GM18526 (cell line): ENCODE results near the gene TRAFD1.

Experiments
- POLR2A ChIP-seq: IDR thresholded peaks from 3 replicates; pipeline ENCODE4 v1.6.1; 2011; ENCODE audit not compliant: insufficient read length; ENCODE audit errors: extremely low read depth

Gene TRAFD1

GRCh38 chr12:112146123-112146522, 20.8 kb downstream of the TRAFD1 start:
- no peak for TF ChIP-seq POLR2A

- TF ChIP-seq POLR2A: no peak
Measured at GRCh38 chr12:112148031-112148513, 22.7 kb downstream of the TRAFD1 start.

DNA sequence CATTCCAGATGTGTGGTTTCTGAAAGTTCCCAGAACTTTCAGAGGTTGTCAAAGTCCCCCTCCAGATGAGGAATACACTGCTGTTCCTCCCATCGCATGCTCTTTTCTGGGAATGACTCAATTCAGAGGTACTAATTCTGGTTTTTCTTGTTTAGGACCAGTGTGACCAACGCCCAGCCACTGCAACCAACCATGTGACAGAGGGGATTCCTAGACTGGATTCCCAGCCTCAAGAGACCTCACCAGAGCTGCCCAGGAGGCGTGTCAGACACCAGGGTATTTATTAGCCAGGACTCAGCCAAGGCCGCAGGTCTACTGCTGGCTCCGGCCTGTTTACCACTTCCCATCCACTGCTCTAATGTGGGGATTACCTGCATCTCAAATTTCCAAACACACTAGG, 24.2 kb downstream of the TRAFD1 start:
- no peak for TF ChIP-seq POLR2A

DNA sequence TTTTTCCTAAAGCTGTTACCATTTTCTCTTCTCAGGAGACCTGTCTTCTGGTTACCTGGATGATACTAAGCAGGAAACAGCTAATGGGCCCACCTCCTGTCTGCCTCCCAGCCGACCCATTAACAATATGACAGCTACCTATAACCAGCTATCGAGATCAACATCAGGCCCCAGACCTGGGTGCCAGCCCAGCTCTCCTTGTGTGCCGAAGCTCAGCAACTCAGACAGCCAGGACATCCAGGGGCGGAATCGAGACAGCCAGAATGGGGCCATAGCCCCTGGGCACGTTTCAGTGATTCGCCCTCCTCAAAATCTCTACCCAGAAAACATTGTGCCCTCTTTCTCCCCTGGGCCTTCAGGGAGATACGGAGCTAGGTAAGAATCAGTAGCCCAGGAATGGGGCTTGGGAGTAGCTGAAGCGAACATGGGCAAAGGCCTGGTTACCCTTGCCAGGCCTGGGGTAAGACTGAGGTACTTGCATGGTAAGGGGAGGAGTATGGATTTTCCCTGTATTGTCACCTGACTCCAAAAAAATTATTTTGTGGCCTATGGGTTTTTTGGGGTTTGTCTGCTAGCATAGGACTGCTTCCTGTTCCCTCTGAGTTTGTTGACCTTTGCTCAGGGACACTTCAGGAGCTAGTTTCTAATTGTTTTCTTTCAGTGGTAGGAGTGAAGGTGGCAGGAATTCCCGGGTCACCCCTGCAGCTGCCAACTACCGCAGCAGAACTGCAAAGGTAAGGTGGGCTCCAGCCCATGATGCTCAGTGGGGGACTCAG, 26.6 kb downstream of the TRAFD1 start:
- no peak for TF ChIP-seq POLR2A

DNA sequence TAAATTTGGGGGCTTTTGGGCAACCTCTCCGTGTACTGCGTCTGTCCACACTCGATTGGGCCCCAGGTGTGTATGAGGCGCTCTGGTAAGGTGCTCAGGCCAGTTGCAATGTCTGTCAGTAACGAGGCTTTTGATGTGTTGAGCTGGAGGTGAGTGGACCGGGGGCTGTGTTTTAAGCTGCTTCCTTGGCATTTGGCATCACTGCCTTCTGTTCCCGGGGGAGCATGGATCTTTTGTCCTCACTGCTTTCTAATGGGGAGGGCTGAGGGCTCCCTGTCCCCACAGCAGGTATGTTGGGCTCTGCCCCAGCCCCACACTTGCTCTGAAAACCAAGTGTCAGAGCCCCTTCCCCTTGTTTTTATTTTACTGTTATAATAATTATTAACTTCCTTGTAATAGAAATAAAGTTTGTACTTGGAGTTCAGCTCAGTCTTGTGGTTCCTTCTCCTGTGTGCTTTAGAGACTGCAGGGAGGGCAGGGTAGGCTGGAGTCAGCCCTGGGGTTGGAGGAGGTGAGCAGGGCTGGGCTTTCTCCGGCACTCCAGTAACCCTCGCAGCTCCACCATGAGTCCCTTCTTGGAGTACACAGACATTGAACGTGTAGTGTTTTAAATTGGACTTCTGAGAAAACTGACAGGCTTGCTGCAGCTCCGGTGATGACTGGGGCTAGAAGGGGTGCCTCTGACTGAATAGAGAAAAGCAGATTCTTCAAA, 28.0 kb downstream of the TRAFD1 start:
- TF ChIP-seq POLR2A: no peak

- no peak for TF ChIP-seq POLR2A
Measured at GRCh38 chr12:112153893-112154219, 28.5 kb downstream of the TRAFD1 start.

DNA sequence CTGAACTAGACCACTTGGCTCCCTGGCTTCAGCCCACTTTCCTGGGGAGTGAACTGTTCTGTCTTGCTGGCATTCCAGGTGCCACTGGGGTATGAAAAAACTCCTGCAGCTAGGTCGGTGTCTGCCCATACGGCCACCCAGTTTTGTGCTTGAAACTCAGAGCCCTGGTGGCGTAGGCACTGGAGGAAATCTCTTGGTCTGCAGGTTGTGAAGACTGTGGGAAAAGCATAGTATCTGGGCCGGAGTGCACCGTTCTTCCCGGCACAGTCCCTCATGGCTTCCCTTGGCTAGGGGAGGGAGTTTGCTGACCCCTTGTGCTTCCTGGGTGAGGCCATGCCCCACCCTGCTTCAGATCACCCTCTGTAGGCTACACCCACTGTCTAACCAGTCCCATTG, 33.8 kb downstream of the TRAFD1 start:
- no peak for TF ChIP-seq POLR2A

GRCh38 chr12:112160611-112161010, 35.3 kb downstream of the TRAFD1 start:
- no peak for TF ChIP-seq POLR2A

DNA sequence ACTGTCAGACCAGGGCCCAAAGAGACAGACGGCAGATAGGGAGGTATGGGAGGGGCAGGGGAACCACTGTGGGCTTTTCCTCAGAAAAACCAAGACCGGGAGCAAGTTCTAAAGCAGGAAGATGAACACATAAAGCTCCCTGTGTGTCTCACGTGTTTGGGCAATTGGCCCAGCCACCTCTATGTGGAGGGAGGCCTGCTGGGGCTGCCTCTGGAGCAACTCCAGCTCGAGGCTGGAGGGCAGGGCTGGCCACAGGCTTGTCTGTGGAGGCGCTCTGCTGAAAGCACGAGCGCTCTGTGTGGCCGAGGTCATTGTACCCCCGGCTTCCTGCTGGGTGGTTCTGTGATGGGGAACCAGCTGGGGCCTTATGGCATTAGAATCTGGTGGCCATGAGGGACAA, 36.4 kb downstream of the TRAFD1 start:
- TF ChIP-seq POLR2A: no peak

DNA sequence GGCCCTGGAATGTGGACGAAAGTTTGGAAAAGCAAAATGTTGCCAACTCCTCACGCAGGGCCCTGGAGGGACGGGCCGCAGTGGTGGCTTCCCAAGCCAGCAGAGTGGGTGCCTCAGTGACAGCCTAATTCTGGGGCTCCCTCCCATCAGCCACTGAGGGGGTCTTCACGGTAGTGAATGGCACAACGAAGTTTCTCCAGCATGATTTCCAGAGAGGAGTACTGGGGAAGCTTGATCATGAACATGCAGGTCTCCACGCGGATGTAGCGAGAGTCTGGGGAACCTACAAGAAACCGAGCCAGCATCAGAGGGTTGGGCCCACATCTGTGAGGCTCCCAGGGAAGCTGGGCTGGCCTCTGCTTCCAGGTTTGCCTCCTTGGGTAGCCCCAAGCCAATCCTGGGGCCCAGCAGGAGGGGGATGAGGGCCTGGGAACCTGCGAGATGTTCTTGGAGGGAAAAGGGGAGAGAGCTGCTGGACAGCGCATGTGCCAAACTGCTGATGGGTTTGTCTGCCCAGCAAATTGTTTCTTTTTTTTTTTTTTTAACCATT, 37.0 kb downstream of the TRAFD1 start:
- TF ChIP-seq POLR2A: no peak

DNA sequence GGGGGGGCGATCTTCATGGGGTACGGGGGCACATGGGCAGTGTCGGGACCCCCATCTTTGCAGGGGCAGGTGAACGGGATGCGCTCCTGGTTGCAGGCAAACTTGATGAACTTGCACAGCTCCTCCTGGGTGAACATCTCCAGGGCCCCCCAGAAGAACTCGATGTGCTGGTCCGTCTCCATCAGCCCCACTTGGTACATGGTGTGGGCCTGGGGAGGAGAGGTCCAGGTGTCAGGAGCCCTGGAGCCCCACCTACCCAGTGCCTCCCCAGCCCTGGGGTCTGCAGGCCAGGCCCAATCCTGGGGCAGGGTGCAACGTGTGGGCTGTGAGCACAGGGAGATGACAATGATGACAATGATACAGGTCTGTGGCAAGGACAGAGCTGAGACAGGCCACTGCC, 37.7 kb downstream of the TRAFD1 start:
- TF ChIP-seq POLR2A: no peak

- TF ChIP-seq POLR2A: no peak
Measured at GRCh38 chr12:112163471-112163991, 38.2 kb downstream of the TRAFD1 start.

- no peak for TF ChIP-seq POLR2A
Measured at GRCh38 chr12:112164011-112164660, 38.8 kb downstream of the TRAFD1 start.

GRCh38 chr12:112165624-112166023, 40.3 kb downstream of the TRAFD1 start:
- no peak for TF ChIP-seq POLR2A
